Spleen (tissue), 11 donors: Measurements from ENCODE around the gene RLN2. TPM values are rescaled to one million over a fixed set of nuclear protein-coding genes. Genes with fewer than 3 reads are reported as not detected.
"Not testable (repeated sequence)": the region's sequence is repeated elsewhere in the genome, so short reads cannot be mapped to it uniquely, and the experiment has no call there.

ENCODE experiments used
- DNase-seq: peaks from one replicate; pipeline ENCODE4 v3.0.0-alpha.2; 2020
- H3K27ac ChIP-seq, 8 donors: fragments of 200-600 bp; sonication (generic) in 7 of 8; 1 replicate in 4 of 8; 2 replicates in 4 of 8; pipeline versions ENCODE4 v1.5.0 to v1.8.0; 2016 to 2021; ENCODE audit warnings: inconsistent platforms in 4 of 8, mild to moderate bottlenecking in 4 of 8, moderate library complexity in 1 of 8
- H3K27me3 ChIP-seq, 7 donors: fragments of 200-600 bp; sonication (generic) in 6 of 7; replicated peaks in 1 of 7; 1 replicate in 4 of 7; 2 replicates in 3 of 7; pipeline versions ENCODE4 v1.5.0 to v1.8.0; 2016 to 2021; ENCODE audit warnings: inconsistent platforms in 3 of 7, mild to moderate bottlenecking in 1 of 7
- H3K36me3 ChIP-seq, 6 donors: fragments of 200-600 bp; sonication (generic) in 5 of 6; 1 replicate in 4 of 6; 2 replicates in 2 of 6; pipeline versions ENCODE4 v1.5.0 to v1.8.0; 2016 to 2021; ENCODE audit warnings: inconsistent platforms in 2 of 6
- H3K4me1 ChIP-seq, 6 donors: fragments of 200-600 bp; sonication (generic) in 5 of 6; 1 replicate in 3 of 6; 2 replicates in 3 of 6; pipeline versions ENCODE4 v1.5.0 to v1.8.0; 2016 to 2021; ENCODE audit warnings: inconsistent platforms in 3 of 6
- H3K4me3 ChIP-seq, 8 donors: fragments of 200-600 bp; sonication (generic) in 7 of 8; 1 replicate in 4 of 8; 2 replicates in 4 of 8; pipeline versions ENCODE4 v1.5.0 to v1.8.0; 2016 to 2021; ENCODE audit warnings: inconsistent platforms in 4 of 8, mild to moderate bottlenecking in 4 of 8, moderate library complexity in 2 of 8
- H3K9me3 ChIP-seq, 8 donors: fragments of 200-600 bp; sonication (generic) in 7 of 8; 1 replicate in 4 of 8; 2 replicates in 4 of 8; pipeline versions ENCODE4 v1.5.0 to v1.8.0; 2016 to 2021; ENCODE audit warnings: inconsistent platforms in 4 of 8
- CTCF ChIP-seq, 11 experiments: fragments of 200-600 bp in 7 of 11; fragments of 450-650 bp in 4 of 11; sonication (generic) in 4 of 11; IDR thresholded peaks in 8 of 11; conservative IDR thresholded peaks in 3 of 11; 1 replicate in 7 of 11; 2 replicates in 4 of 11; pipeline versions ENCODE4 v1.4.0 to v1.8.0; 2016 to 2021; ENCODE audit warnings: antibody characterized with exemption in 11 of 11, inconsistent platforms in 4 of 11, mild to moderate bottlenecking in 1 of 11
- POLR2A ChIP-seq, 3 donors: fragments of 450-650 bp; IDR thresholded peaks; one replicate each; pipeline ENCODE4 v1.5.1; 2017; ENCODE audit warnings: antibody characterized with exemption in 3 of 3, mild to moderate bottlenecking in 1 of 3
- POLR2AphosphoS5 ChIP-seq, 3 donors: sonication (generic); formaldehyde crosslinking; IDR thresholded peaks; one replicate each; pipeline ENCODE4 v1.5.1; 2017; ENCODE audit warnings: antibody characterized with exemption in 3 of 3
- WGBS, 5 donors: extraction: QIAGEN DNeasy Blood & Tissue Kit in 3 of 5; methylation state at CpG; one replicate each; pipeline versions ENCODE4 v1.1.5 to v1.1.7; 2013 to 2018; 5-methylcytosine and 5-hydroxymethylcytosine counted together
- intact Hi-C: fragments of 100-400 bp; cut with DNase I; formaldehyde crosslinking; loops from one replicate; pipeline ENCODE4 v1.15.0; 2023; ENCODE audit warnings: low total_unique reads
- polyA plus RNA-seq, 3 donors: library from polyadenylated mRNA; stranded (reverse); fragments of 200-250 nt; gene quantifications; one replicate each; pipeline ENCODE4 v1.2.1, GENCODE V29; 2013
- total RNA-seq, 7 donors: library from RNA; depleted of rRNA in 3 of 7; stranded (reverse); fragments of >200 nt in 3 of 7; fragmentation: NEBNext Ultra II Directional in 4 of 7; extraction: Animal tissue kit (Norgen Biotek cat#: 25700) in 4 of 7; gene quantifications; one replicate each; pipeline versions ENCODE4 v1.1.0 to v1.2.1, GENCODE V29; 2016 to 2021
- donor health status: healthy with polysubstance abuse.
- donor health status: DM: no; HTN: no; CAD: no; lungs with moderate emphysema.
- donor health status: DM: no; HTN: no; CAD: no.
- donor health status: Bipolar disorder and iron deficiency.
- donor health status: healthy.
- donor health status: DM: no; HTN: no; CAD: no.
- donor health status: DM: yes; HTN: yes; CAD: no.

Gene RLN2
- total and polyA plus RNA-seq, 10 donors: 0.43 to 2.5 (median 1.0) TPM; not detected in 4

GRCh38 chr9:5321058-5321457 lies 16.5 kb upstream of the RLN2 start:
- no peaks in the 10 kb centered on the region for H3K4me1 ChIP-seq
- intact Hi-C loops: no loop called here
- no peaks in the 10 kb centered on the region for H3K27me3 ChIP-seq
- H3K36me3 ChIP-seq: peaks cover 0 to 5% (median 0%) of the 10 kb centered on the region in 6 donors
- H3K9me3 ChIP-seq: peaks cover 0 to 11% (median 9%) of the 10 kb centered on the region in 8 donors
- no peak for DNase-seq
- H3K27ac ChIP-seq: no peak overlapping the region
- 35 to 51% (median 45%) methylated on average over 1 of the region's 1 CpG for WGBS, 5 donors
- no peak overlapping the region for H3K4me3 ChIP-seq
- TF ChIP-seq POLR2A (IDR thresholded peaks at IDR 0.05): no peak
- TF ChIP-seq POLR2AphosphoS5 (IDR thresholded peaks at IDR 0.05): no peak
- no peak for TF ChIP-seq CTCF (IDR thresholded peaks at IDR 0.05 in 8 of 11, conservative IDR thresholded peaks at IDR 0.05 in 3 of 11)

- peaks cover 5 to 34% (median 31%) of the 10 kb centered on the region in 8 donors for H3K9me3 ChIP-seq
- DNase-seq, intact Hi-C loops: not testable (repeated sequence)
Measured at GRCh38 chr9:5316406-5316805, 11.9 kb upstream of the RLN2 start.

GRCh38 chr9:5315187-5315923 lies 10.8 kb upstream of the RLN2 start:
- Histone ChIP-seq H3K27ac (no peak overlapping the region), H3K4me1 (no peaks in the 10 kb centered on the region), H3K9me3 (peaks cover 5 to 34% (median 31%) of the 10 kb centered on the region in 8 donors), H3K36me3 (peaks cover 0 to 15% (median 0%) of the 10 kb centered on the region in 6 donors), H3K27me3 (no peaks in the 10 kb centered on the region), H3K4me3 (no peak overlapping the region)
- 61 to 68% (median 67%) methylated on average over 4 of the region's 4 CpGs for WGBS, 5 donors
- no peak for TF ChIP-seq CTCF (IDR thresholded peaks at IDR 0.05 in 8 of 11, conservative IDR thresholded peaks at IDR 0.05 in 3 of 11)
- TF ChIP-seq POLR2A (IDR thresholded peaks at IDR 0.05): no peak
- TF ChIP-seq POLR2AphosphoS5 (IDR thresholded peaks at IDR 0.05): no peak
- DNase-seq: no peak
- intact Hi-C loops: no loop called here

More at GRCh38 chr9:5316406-5316805, 11.9 kb upstream of the RLN2 start:
- peaks cover 0 to 15% (median 0%) of the 10 kb centered on the region in 6 donors for H3K36me3 ChIP-seq
- not testable (repeated sequence) for H3K4me3 ChIP-seq, H3K27ac ChIP-seq, H3K4me1 ChIP-seq, H3K27me3 ChIP-seq
- WGBS, 5 donors: 95 to 100% (median 100%) methylated on average over 1 of the region's 1 CpG

GRCh38 chr9:5310851-5311250 lies 6.3 kb upstream of the RLN2 start:
- DNase-seq: no peak
- intact Hi-C loops: no loop called here
- TF ChIP-seq POLR2A (IDR thresholded peaks at IDR 0.05): no peak
- no peak for TF ChIP-seq POLR2AphosphoS5 (IDR thresholded peaks at IDR 0.05)
- TF ChIP-seq CTCF (IDR thresholded peaks at IDR 0.05 in 8 of 11, conservative IDR thresholded peaks at IDR 0.05 in 3 of 11): no peak
- Histone ChIP-seq H3K4me1 (no peaks in the 10 kb centered on the region), H3K27ac (no peak overlapping the region), H3K4me3 (no peak overlapping the region), H3K36me3 (peaks cover 0 to 9% (median 0%) of the 10 kb centered on the region in 6 donors), H3K9me3 (peaks cover 5 to 22% (median 20%) of the 10 kb centered on the region in 8 donors), H3K27me3 (no peaks in the 10 kb centered on the region)
